WERI-Rb-1 (cell line): ENCODE measurements around the gene HIGD1A.

Experiments used
- DNase-seq: peaks from one replicate; pipeline ENCODE4 v3.0.0-alpha.2; 2020
- H3K27ac ChIP-seq: fragments of 250-450 bp; sonication (Bioruptor Pico); 2 replicates; pipeline ENCODE4 v1.5.1; 2020; ENCODE audit warnings: mild to moderate bottlenecking, moderate library complexity
- H3K27me3 ChIP-seq: fragments of 250-450 bp; sonication (Bioruptor Pico); 2 replicates; pipeline ENCODE4 v1.5.1; 2021; ENCODE audit warnings: mild to moderate bottlenecking, low read depth, moderate library complexity; ENCODE audit not compliant: insufficient read depth, severe bottlenecking
- H3K36me3 ChIP-seq: fragments of 250-450 bp; sonication (Bioruptor Pico); 2 replicates; pipeline ENCODE4 v1.5.1; 2020; ENCODE audit warnings: mild to moderate bottlenecking, moderate library complexity
- H3K4me3 ChIP-seq: 2 replicates; pipeline ENCODE4 v1.5.1; 2011; ENCODE audit warnings: low read depth, mild to moderate bottlenecking, control low read depth, low read length
- H3K9me3 ChIP-seq: fragments of 250-450 bp; sonication (Bioruptor Pico); 2 replicates; pipeline ENCODE4 v1.5.1; 2021; ENCODE audit warnings: mild to moderate bottlenecking, moderate library complexity; ENCODE audit not compliant: severe bottlenecking
- TF ChIP-seq, protein P1 (sequence below): IDR thresholded peaks from 2 replicates; pipeline ENCODE4 v1.5.1; 2011; ENCODE audit warnings: low read depth, mild to moderate bottlenecking, control low read depth, inconsistent platforms, low read length

HIGD1A gene

DNA sequence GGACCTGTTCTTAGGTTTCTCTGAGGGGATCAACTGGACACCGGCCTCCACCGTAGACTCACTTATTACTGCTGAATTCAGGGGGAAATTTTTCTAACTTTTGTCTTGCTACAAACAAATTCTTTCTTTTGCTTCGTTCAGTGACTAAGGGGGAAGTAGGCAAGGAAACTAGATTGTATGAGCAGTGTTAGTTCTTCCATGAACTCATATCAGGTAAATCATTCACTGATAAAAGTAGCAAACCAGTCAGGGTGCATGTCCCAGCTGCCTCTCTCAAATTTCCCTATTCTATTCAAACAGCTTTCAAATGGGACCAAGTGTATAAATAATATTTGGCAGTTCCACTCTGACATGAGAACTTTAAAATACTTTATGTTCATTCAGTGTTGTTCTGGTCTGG lies 23.9 kb downstream of the HIGD1A start:
- TF ChIP-seq, protein P1, sequence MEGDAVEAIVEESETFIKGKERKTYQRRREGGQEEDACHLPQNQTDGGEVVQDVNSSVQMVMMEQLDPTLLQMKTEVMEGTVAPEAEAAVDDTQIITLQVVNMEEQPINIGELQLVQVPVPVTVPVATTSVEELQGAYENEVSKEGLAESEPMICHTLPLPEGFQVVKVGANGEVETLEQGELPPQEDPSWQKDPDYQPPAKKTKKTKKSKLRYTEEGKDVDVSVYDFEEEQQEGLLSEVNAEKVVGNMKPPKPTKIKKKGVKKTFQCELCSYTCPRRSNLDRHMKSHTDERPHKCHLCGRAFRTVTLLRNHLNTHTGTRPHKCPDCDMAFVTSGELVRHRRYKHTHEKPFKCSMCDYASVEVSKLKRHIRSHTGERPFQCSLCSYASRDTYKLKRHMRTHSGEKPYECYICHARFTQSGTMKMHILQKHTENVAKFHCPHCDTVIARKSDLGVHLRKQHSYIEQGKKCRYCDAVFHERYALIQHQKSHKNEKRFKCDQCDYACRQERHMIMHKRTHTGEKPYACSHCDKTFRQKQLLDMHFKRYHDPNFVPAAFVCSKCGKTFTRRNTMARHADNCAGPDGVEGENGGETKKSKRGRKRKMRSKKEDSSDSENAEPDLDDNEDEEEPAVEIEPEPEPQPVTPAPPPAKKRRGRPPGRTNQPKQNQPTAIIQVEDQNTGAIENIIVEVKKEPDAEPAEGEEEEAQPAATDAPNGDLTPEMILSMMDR = no peak
- DNase-seq = no peak
- Histone ChIP-seq H3K36me3 (peaks cover 22% of the 10 kb centered on the region), H3K9me3 (no peaks in the 10 kb centered on the region), H3K27ac (no peak overlapping the region), H3K4me3 (no peak overlapping the region), H3K27me3 (no peaks in the 10 kb centered on the region)

DNA sequence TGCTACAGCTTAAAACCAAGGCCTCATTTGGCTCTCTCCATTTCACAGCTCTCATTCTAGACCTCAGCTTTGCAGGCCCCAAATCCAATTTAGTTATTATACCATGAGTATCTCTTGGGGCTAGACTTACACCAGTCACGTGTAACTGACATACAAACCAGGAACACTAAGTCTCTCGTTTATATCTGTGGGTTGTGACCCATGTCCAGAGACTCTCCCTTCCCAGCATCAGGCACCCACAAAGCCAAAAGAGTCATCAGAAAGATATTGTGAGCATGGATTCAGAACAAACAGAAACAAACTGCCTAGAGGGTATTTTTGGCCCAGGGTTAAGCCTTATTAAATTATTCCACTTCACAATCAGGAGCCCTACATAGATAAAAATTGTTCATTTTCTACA lies 25.6 kb downstream of the HIGD1A start:
- H3K9me3 ChIP-seq = no peaks in the 10 kb centered on the region
- H3K4me3 ChIP-seq = no peak overlapping the region
- H3K27ac ChIP-seq = no peak overlapping the region
- no peaks in the 10 kb centered on the region for H3K27me3 ChIP-seq
- DNase-seq = no peak
- H3K36me3 ChIP-seq = peaks cover 11% of the 10 kb centered on the region
- TF ChIP-seq, protein P1 = no peak

DNA sequence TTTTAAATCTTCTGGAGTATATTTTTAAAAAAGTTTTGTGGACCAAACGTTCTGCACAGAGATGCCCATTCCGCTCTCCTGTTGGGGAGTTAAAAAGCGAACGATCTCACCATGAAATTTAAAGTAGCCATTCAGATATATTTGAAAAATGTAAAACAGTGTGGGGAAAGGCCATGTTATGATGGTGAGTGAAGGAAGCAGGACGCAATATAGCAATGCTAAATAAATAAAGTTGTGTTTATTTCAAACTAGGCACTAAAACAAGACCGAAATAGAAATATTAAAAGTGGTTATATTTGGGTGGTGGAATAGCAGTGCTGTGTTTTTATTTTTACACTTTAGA lies 30.9 kb downstream of the HIGD1A start:
- Histone ChIP-seq H3K27me3 (no peaks in the 10 kb centered on the region), H3K36me3 (no peaks in the 10 kb centered on the region), H3K27ac (0 out of 2 replicates have a peak overlapping the region, but pooled peaks have one; percentile 12), H3K9me3 (no peaks in the 10 kb centered on the region), H3K4me3 (peak overlapping the region; percentile 59)
- DNase-seq = no peak
- TF ChIP-seq, protein P1 = no peak

DNA sequence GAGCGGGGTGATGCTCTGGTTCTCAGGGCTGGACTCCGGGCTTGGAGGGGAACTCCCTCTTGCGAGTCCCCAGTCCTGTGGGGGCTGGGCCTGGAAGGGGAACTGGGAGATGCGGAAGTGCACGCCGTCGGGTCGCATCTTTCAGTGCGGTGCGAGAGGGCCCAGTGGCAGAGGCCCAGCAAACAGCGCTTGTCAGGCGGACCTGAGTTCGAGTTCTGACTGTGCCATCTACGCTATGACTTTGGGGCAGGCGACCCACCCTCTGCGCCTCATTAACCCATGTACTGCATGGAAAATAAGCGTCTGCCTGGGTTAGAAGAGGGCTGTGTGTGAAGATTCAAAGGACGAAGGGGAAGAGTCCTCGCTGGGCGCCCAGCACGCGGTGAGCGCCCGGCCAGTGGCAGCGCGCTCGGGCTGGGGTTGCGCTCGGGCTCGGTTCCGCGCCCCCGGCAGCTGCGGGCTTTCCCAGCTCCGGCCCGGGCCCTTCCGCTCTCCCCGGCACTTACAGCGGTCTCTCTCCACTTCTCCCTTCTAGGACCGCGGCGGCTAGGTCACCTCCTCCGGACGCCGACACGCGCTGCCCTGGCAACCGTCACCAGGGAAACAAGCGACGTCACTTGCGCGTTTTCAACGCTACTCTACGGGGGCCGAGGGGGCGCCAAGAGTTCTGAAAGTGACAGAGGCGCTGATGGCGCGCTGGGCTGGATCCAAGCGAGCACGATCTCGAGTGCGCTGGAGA lies 31.5 kb downstream of the HIGD1A start, which contains the start of gene CCDC13:
Gene CCDC13 (minus strand): TSS at position 584 of the 739 bp plus-strand sequence. CDS start 14,908 bp downstream, outside the sequence.
- no peaks in the 10 kb centered on the region for H3K36me3 ChIP-seq
- TF ChIP-seq, protein P1 = no peak
- 0 out of 2 replicates have a peak within 1 kb of the TSS, but pooled peaks have one; percentile 12 for H3K27ac ChIP-seq
- peak; percentile 92 for DNase-seq
- peak within 1 kb of the TSS; percentile 59 for H3K4me3 ChIP-seq
- H3K27me3 ChIP-seq = no peaks in the 10 kb centered on the region
- H3K9me3 ChIP-seq = no peaks in the 10 kb centered on the region

DNA sequence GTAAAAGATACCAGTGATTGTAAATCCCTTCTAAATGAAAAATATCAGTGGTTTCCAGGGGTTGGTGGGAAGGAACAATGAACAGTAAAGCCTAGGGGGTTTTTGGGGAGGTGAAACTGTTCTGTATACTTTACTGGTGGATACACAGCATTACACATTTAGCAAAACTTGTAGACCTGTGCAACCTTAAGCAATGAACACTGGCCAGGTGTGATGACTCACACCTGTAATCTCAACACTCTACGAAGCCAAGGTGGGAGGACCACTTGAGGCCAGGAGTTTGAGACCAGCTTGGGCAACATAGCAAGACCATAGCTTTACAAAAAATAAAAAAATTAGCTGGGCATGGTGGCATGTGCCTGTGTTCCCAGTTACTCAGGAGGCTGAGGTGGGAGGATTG lies 33.0 kb downstream of the HIGD1A start:
- Histone ChIP-seq H3K36me3 (no peaks in the 10 kb centered on the region), H3K9me3 (no peaks in the 10 kb centered on the region), H3K27me3 (no peaks in the 10 kb centered on the region), H3K4me3 (no peak overlapping the region), H3K27ac (no peak overlapping the region)
- TF ChIP-seq, protein P1 = no peak
- DNase-seq = no peak
